HCT116 (cell line): ENCODE results near the gene UPK3A.

Source experiments
- ATF3 ChIP-seq: IDR thresholded peaks from 2 replicates; pipeline ENCODE4 v1.6.1; 2012
- EZH2 ChIP-seq: fragments of 200-600 bp; sonication (generic); IDR thresholded peaks from 2 replicates; pipeline ENCODE4 v1.6.1; 2017; ENCODE audit warnings: antibody characterized with exemption, mixed run types
- RAD21 ChIP-seq: IDR thresholded peaks from 2 replicates; pipeline ENCODE4 v1.6.1; 2012; ENCODE audit warnings: low read depth, mild to moderate bottlenecking
- TF ChIP-seq, protein P1 (sequence below), 3 experiments: fragments of 200-600 bp in 1 of 3; sonication (generic) in 1 of 3; IDR thresholded peaks in 2 of 3; conservative IDR thresholded peaks in 1 of 3; 2 replicates each; pipeline ENCODE4 v1.5.1; 2012 to 2017; ENCODE audit warnings: low read depth in 2 of 3, low read length in 2 of 3, antibody characterized with exemption in 1 of 3, borderline replicate concordance in 1 of 3, control low read depth in 1 of 3, mild to moderate bottlenecking in 1 of 3, mixed read lengths in 1 of 3, mixed run types in 1 of 3, moderate library complexity in 1 of 3; ENCODE audit not compliant: insufficient read depth in 1 of 3

DNA sequence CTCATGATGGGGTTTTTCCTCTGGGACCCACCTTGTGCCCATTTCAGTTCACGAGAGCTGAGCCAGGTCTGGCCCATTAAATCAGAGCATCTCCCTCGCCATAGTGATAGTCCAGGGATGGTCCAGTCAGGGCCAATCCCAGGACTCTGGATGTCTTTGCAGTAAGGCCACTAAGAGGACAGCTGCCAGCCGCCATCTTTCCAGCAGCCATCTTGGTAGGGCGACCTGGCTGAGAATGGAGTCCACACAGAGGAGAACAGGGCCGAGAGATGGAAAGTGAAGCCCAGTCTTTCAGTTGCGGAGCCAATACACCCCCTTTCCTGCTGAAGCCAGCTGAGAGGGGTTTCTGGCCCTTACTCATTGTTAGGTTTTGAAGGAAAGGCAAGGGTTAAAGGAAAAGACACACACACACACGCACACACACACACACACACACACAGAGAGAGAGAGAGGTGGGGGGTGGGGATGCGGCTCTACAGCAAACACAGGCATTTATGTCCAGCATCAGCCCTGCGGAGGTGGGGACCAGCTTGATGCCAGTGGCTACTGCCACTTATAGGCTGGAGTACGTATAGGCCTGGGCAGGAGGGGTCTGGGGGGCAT is 31.6 kb upstream of the UPK3A start:
- TF ChIP-seq EZH2 (no peak), RAD21 (no peak), ATF3 (no peak)
- TF ChIP-seq, protein P1, sequence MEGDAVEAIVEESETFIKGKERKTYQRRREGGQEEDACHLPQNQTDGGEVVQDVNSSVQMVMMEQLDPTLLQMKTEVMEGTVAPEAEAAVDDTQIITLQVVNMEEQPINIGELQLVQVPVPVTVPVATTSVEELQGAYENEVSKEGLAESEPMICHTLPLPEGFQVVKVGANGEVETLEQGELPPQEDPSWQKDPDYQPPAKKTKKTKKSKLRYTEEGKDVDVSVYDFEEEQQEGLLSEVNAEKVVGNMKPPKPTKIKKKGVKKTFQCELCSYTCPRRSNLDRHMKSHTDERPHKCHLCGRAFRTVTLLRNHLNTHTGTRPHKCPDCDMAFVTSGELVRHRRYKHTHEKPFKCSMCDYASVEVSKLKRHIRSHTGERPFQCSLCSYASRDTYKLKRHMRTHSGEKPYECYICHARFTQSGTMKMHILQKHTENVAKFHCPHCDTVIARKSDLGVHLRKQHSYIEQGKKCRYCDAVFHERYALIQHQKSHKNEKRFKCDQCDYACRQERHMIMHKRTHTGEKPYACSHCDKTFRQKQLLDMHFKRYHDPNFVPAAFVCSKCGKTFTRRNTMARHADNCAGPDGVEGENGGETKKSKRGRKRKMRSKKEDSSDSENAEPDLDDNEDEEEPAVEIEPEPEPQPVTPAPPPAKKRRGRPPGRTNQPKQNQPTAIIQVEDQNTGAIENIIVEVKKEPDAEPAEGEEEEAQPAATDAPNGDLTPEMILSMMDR (IDR thresholded peaks at IDR 0.05 in 2 of 3, conservative IDR thresholded peaks at IDR 0.05 in 1 of 3; ENCODE audit: borderline replicate concordance in 1 of 3, insufficient read depth in 1 of 3, low read depth in 2 of 3, low read length in 2 of 3): no peak
